ENCODE data around the gene PAFAH1B2.

The PAFAH1B2 gene

DNA sequence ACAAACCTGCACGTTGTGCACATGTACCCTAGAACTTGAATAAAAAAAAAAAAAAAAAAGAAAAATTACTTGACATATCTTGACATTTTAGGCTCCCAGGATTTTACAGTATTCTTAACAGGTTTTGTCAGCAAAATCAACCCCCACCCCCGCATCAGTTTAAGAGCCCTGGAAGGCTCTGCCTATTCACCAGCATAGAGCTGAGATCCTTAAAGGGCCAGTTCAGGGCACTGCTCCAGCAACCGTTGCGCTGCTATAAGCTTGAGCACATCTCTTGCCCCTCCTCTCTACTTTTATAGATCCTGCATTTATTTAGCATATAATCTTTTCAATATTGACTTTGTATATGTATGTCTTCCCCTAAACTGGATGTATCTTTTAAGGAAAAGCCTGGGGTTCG is 697 bp upstream of the PAFAH1B2 start:
- Histone ChIP-seq H3K27me3 (ENCODE audit: low read length) (no peaks in the 10 kb centered on the region), H3K79me2 (ENCODE audit: insufficient read depth, low read length) (peaks cover 41% of the 10 kb centered on the region), H3K9me2 (replicated peaks; ENCODE audit: insufficient read depth, low read length) (no peaks in the 10 kb centered on the region), H3K36me3 (ENCODE audit: low read length) (peaks cover 9% of the 10 kb centered on the region; the same call in 1 of the 2 replicates), H3K4me2 (ENCODE audit: low read depth, low read length, poor library complexity, severe bottlenecking) (peak overlapping the region; percentile 94), H3F3A (ENCODE audit: insufficient read depth) (no peaks in the 10 kb centered on the region), H2AFZ (ENCODE audit: low read depth, low read length, severe bottlenecking) (peak overlapping the region; percentile 99), H3K27ac (ENCODE audit: low read depth, low read length) (peak overlapping the region; percentile 49), H3K9me3 (ENCODE audit: insufficient read depth, low read length) (no peaks in the 10 kb centered on the region), H4K20me1 (ENCODE audit: low read depth, low read length) (peaks cover 15% of the 10 kb centered on the region), H3K4me3 (ENCODE audit: insufficient read depth, low read length, poor library complexity, severe bottlenecking) (peak overlapping the region; percentile 73), H3K9ac (ENCODE audit: low read length) (peak overlapping the region; percentile 71)
- TF ChIP-seq, protein P1, sequence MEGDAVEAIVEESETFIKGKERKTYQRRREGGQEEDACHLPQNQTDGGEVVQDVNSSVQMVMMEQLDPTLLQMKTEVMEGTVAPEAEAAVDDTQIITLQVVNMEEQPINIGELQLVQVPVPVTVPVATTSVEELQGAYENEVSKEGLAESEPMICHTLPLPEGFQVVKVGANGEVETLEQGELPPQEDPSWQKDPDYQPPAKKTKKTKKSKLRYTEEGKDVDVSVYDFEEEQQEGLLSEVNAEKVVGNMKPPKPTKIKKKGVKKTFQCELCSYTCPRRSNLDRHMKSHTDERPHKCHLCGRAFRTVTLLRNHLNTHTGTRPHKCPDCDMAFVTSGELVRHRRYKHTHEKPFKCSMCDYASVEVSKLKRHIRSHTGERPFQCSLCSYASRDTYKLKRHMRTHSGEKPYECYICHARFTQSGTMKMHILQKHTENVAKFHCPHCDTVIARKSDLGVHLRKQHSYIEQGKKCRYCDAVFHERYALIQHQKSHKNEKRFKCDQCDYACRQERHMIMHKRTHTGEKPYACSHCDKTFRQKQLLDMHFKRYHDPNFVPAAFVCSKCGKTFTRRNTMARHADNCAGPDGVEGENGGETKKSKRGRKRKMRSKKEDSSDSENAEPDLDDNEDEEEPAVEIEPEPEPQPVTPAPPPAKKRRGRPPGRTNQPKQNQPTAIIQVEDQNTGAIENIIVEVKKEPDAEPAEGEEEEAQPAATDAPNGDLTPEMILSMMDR (IDR thresholded peaks at IDR 0.05; ENCODE audit: insufficient read depth, low read length, poor library complexity, severe bottlenecking) = no peak
- no peak for TF ChIP-seq EZH2phosphoT487 (conservative IDR thresholded peaks at IDR 0.05; ENCODE audit: low read length)

DNA sequence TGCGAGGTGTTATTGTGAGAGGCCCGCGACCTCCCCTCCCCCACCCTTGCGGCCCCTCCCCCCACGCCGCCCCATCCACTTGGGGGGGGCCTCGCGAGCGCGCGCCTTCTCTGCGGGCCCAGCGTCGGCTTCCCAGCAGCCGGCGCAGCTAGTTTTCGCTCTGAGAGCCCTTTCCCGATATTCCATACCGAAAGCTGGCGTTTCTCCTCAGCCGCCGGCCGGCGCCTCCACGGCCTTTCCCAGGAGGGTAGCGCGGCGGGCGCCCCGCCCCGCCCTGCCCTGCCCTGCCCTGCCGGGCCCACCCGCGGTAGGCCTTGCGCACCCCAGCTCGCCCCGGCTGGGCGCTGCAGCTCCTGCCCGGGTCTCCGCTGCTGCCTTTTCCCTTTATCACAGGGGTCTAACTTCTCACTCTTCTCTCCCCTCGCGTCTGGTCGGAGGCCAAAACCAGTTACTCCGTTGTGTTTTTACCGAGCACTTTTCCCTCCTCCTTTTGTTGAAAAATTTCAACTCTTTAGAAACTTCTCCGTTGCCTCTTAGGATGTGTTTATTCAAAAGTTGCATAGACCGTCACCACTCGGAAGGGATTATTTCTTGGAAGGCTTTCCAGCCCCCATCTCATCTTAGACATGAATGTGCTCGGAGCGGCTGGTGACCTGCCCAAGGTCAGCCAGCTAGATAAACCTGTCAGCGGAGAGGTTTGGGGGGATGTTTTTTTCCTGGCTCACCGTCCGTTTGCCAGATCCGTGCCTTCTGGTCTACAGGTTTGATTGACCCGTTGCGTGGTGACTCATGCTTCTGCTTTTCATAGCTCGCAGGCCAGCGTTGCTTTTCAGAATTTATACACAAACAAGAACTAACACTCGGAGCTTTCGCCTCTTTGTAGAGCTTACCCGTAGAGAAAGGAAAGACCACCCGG is 648 bp downstream of the PAFAH1B2 start:
- Histone ChIP-seq H3K4me3 (ENCODE audit: insufficient read depth, low read length, poor library complexity, severe bottlenecking) (peak overlapping the region; percentile 73), H3K9me3 (ENCODE audit: insufficient read depth, low read length) (no peaks in the 10 kb centered on the region), H3K4me2 (ENCODE audit: low read depth, low read length, poor library complexity, severe bottlenecking) (peak overlapping the region; percentile 94), H3F3A (ENCODE audit: insufficient read depth) (no peaks in the 10 kb centered on the region), H2AFZ (ENCODE audit: low read depth, low read length, severe bottlenecking) (peak overlapping the region; percentile 99), H4K20me1 (ENCODE audit: low read depth, low read length) (peaks cover 20% of the 10 kb centered on the region), H3K36me3 (ENCODE audit: low read length) (peaks cover 9% of the 10 kb centered on the region; the same call in 1 of the 2 replicates), H3K9me2 (replicated peaks; ENCODE audit: insufficient read depth, low read length) (no peaks in the 10 kb centered on the region), H3K79me2 (ENCODE audit: insufficient read depth, low read length) (peaks cover 54% of the 10 kb centered on the region), H3K9ac (ENCODE audit: low read length) (peak overlapping the region; percentile 71), H3K27ac (ENCODE audit: low read depth, low read length) (peak overlapping the region; percentile 40), H3K27me3 (ENCODE audit: low read length) (no peaks in the 10 kb centered on the region)
- TF ChIP-seq, protein P1 (IDR thresholded peaks at IDR 0.05; ENCODE audit: insufficient read depth, low read length, poor library complexity, severe bottlenecking) = no peak
- TF ChIP-seq EZH2phosphoT487 (conservative IDR thresholded peaks at IDR 0.05; ENCODE audit: low read length) = no peak

DNA sequence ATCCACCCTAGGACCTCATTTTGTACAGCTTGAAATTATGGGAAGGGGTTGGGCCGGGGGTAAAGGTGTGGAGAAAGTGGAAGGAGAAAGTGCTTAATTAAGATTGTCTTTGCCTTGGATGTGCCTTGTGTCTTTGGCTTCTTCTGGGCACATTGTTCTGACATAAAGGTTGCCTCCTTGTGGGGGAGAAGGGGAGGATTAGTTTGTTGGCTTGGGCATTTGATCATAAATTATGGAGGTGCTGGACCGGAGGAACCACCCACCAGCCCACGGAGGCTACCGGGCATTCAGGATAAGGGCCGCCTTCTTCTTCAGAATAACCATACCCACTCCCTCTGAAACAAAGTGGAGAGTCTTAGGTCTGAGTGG is 1.3 kb downstream of the PAFAH1B2 start:
- Histone ChIP-seq H3K9me2 (replicated peaks; ENCODE audit: insufficient read depth, low read length) (no peaks in the 10 kb centered on the region), H4K20me1 (ENCODE audit: low read depth, low read length) (peaks cover 26% of the 10 kb centered on the region), H3K9ac (ENCODE audit: low read length) (peak overlapping the region; percentile 71), H3K27ac (ENCODE audit: low read depth, low read length) (peak overlapping the region; percentile 40; the same call in 1 of the 2 replicates), H2AFZ (ENCODE audit: low read depth, low read length, severe bottlenecking) (no peak overlapping the region), H3K4me3 (ENCODE audit: insufficient read depth, low read length, poor library complexity, severe bottlenecking) (peak overlapping the region; percentile 73), H3K36me3 (ENCODE audit: low read length) (peaks cover 11% of the 10 kb centered on the region; the same call in 1 of the 2 replicates), H3K27me3 (ENCODE audit: low read length) (no peaks in the 10 kb centered on the region), H3K4me2 (ENCODE audit: low read depth, low read length, poor library complexity, severe bottlenecking) (peak overlapping the region; percentile 94), H3K79me2 (ENCODE audit: insufficient read depth, low read length) (peaks cover 61% of the 10 kb centered on the region), H3K9me3 (ENCODE audit: insufficient read depth, low read length) (no peaks in the 10 kb centered on the region), H3F3A (ENCODE audit: insufficient read depth) (no peaks in the 10 kb centered on the region; the same call in 1 of the 2 replicates)
- TF ChIP-seq, protein P1 (IDR thresholded peaks at IDR 0.05; ENCODE audit: insufficient read depth, low read length, poor library complexity, severe bottlenecking) = no peak
- no peak for TF ChIP-seq EZH2phosphoT487 (conservative IDR thresholded peaks at IDR 0.05; ENCODE audit: low read length)

All from SU-DHL-6 (cell line).